Stimulated activated CD8-positive, alpha-beta memory T cell treated with anti-CD3 and anti-CD28 coated beads, Interleukin-2, amount 100 ng/mL, for 1 hour (primary cell): ENCODE results near the gene CRP.
"Not testable (repeated sequence)": the region's sequence is repeated elsewhere in the genome, so short reads cannot be mapped to it uniquely, and the experiment has no call there.

Source experiments
- DNase-seq, 2 donors: peaks; one replicate each; pipeline ENCODE4 v3.0.0-alpha.2; 2020; ENCODE audit warnings: low read depth in 2 of 2

Gene CRP

GRCh38 chr1:159714529-159714928 lies at the start of gene CRP:
CRP (minus strand) TSS chr1:159714589; CDS start chr1:159714485, 104 bp downstream.
- DNase-seq = no peak

- no peak for DNase-seq
Observed at GRCh38 chr1:159763686-159764085, 49.3 kb upstream of the CRP start.

- DNase-seq = no peak
Observed at GRCh38 chr1:159756397-159756796, 42.0 kb upstream of the CRP start.

DNA sequence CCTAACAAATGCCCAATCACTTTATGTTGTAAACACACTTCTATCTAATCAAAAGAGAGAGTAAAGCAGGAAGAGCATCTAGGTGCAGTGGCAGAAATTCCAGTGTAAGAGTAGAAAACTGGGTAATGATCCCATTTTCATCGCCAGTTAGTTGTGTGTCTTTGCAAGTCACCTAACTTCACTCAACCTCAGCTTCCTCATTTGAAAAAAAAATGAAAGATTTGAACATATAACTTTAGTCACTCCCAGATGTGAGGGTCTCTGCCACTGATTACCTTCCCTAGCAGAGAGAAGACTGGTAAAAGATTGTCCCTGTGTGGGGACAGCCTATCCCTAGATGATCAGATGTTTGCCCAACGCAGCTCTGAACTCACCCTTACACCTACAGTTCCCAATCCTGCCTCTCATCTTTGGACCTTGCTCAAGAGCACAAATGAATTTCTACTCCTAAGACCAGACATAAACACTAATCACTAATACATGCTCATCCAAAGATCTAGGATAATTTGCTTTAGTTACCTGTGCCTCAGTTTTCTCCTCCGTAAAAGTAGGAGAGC lies 41.1 kb upstream of the CRP start:
- DNase-seq = no peak

GRCh38 chr1:159753386-159753785 lies 39.0 kb upstream of the CRP start:
- DNase-seq = no peak

DNA sequence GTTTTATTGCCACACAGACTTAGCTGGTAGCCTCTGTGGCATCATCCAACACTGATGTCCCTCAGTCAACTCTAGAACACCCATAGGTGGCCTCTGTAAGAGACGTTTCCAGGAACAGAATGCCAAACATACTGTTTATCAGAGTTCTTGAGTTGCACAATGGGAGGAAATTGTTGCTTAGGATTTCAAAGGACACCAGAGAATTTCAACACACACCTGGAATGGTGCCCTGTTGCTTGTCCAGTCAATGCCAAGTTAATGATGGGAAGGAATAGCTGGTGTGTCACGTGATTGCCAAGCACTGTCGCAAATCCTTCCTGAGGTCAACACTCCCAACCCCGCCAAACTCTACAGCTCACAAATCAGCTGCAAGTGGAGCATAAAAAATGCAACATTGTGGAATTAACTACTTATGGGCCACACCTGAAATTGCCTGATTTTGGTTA lies 37.8 kb upstream of the CRP start:
- DNase-seq = no peak

DNA sequence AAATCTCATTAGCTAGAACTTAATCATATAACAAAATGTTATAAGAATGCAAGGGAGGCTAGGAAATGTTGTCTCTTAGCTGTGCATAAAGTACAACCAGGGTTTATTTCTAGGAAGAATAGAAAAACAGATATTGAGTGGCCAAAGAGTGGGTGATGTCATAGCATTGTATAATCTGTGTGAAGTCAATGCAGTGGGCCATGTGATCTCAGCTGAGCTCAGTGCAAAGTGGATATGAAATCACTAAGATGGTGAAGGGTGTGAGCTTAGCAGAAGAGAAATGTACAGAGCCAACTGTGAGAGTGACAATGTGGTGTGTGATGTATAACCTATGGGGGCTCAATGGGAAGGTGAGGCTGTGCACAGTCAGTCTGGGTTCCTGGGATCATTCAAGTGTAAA lies 36.6 kb upstream of the CRP start:
- no peak for DNase-seq

GRCh38 chr1:159750621-159751020 lies 36.2 kb upstream of the CRP start:
- DNase-seq = no peak

DNA sequence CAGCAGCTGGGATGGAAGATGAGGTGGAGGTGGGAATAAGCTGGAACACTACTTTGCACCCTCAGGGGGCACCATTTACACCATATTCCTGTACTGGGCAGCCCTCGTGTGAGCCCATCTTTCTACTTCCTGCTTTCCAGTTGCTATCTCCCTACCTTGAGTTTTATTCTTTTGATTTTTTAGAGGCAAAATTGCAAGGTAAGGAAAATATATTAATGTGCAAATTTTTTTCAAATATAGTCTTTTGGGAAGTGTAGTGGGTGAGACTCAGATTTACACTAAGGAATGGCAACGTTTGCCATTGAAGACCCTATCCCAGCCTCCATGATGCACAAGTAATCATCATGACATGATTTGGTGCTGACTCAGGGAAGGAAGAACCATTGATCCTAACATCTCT lies 35.2 kb upstream of the CRP start:
- no peak for DNase-seq

DNA sequence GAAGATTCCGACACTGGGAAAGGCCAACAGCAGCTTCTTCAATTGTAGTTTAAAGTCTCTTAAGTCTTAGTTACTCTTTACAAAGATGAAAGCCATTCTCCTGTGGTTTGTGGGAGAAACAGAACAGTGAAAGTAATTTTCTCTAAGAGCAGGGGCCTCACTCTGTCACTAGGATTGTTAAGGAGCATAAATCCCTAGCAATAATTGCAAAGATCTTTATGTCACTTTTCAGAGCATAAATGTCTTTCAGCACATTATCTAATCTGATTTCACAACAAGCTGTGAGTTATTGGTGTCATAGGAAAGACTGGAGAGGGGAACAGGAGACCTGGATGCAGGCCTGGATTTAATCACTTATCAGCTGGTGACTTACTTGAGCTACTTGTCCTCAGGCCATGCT lies 34.0 kb upstream of the CRP start:
- no peak for DNase-seq

DNA sequence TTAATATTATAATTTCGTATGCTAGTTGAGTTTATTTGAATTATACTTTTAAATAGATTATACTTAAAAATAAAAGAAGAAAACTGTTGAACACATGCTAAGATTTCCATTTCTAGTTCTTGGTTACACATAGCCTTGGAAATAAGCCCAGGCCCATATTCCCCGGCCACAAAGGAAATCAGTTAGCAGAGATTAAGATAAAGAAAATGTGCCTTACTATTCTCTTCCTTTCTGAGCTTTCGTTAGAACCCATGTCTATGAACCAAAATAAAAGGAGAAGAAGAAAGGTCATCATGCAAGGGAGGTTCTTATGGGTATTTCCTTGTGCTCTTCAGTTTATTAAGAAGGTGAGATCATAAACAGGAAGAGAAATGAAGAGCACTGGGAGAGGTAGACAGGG lies 32.3 kb upstream of the CRP start:
- no peak for DNase-seq

GRCh38 chr1:159743651-159744410 lies 29.4 kb upstream of the CRP start:
- DNase-seq = no peak

DNA sequence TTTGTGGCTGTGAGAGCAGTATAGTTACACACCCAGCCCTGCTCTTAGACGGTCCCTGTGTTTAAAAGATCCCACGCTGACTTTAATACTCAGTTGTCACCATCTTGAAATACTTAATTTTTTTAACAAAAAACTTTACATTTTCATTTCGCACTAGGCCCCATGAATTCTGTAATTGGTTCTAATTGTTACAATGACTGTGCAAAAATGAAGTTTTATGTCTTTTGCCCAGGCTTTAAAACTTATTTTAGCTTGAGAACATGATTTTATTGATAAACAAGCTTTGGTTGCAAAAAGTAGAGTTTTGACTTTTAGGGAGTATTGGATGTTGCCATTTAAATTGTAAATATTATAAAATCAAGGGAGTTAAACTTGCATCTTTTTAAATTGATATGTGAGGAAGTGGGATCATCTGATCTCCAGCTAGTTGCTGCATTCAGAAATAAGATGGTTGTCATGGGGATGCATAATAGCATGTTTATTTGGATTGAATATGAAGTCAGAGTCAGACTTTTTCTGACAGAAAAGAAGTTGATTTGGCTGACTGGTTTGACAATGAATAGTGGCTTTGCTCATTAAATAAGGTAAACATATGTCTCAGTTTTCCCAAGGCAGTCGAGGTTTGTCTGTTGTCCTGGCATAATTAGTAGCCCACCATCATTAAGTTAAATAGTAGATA lies 23.0 kb upstream of the CRP start:
- DNase-seq = no peak

DNA sequence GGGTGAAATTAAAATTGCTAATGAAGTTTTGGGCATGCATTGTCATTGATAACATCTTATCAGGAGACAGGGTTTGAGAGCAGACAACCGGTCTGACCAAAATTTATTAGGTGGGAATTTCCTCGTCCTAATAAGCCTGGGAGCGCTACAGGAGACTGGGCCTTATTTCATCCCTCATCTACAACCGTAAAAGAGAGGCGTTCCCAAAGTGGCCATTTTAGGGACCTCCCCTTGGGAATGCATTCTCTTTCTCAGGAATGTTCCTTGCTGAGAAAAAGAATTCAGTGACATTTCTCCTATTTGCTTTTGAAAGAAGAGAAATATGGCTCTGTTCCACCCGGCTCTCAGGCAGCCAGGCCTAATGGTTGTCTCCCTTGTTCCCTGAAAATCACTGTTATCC lies 8.8 kb upstream of the CRP start:
- DNase-seq = not testable (repeated sequence)

- no peak for DNase-seq
Observed at GRCh38 chr1:159719990-159720389, 5.6 kb upstream of the CRP start.

DNA sequence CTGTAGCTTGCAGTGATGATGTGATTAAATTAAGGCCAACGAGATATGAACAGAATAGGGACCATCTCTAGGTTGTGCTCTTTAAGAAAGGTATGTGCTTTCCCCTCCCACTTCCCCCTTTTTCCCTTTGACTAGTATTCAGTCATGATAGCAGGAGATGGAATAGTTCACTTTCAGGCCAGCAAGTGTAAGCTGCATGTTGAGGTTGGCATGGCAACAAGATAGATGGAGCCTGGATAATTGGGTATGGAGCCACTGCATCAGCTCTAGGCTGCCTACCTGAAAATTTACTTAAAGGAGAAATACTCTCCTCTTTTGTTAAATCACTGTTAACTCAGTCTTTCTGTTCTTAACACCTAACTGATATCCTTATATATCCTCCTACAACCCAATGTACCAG lies 1.5 kb upstream of the CRP start:
- DNase-seq = no peak

DNA sequence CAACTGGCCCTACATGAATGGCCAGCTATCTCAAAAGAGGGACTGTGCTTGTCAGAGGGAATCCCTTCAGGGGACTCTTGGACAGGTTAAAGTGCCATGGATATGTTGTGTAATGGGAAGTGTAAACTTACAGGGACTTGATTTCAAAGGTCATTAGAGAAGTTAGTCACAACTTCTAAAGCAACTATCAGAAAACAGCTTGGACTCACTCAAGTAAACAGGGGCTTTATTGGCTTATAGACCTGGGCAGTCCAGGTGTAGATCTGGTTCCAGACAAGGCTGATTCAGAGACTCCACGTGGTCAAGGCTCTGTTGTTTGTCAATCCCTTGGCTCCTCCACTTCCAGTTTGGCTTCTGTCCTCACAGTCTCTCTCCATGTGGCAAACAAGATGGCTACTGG lies 2.3 kb downstream of the CRP start:
- no peak for DNase-seq

GRCh38 chr1:159707472-159708260 lies 6.7 kb downstream of the CRP start:
- no peak for DNase-seq

DNA sequence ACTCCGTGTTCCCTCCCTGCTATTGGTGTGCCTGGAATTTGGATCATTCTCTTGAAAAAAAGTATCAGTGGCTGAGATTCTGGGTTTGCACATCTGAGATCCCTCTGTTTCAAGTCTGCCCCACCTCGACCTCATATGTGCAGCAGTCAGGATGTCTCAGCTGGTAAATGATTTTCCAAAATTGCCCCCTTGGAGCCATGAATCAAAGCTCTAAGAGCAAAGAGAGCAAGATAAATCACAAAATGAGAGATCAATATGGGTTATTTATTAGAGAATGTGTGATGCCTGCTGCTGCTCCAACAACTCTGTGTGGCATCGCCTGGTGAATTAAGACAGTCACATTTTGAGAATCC lies 8.5 kb downstream of the CRP start:
- no peak for DNase-seq

DNA sequence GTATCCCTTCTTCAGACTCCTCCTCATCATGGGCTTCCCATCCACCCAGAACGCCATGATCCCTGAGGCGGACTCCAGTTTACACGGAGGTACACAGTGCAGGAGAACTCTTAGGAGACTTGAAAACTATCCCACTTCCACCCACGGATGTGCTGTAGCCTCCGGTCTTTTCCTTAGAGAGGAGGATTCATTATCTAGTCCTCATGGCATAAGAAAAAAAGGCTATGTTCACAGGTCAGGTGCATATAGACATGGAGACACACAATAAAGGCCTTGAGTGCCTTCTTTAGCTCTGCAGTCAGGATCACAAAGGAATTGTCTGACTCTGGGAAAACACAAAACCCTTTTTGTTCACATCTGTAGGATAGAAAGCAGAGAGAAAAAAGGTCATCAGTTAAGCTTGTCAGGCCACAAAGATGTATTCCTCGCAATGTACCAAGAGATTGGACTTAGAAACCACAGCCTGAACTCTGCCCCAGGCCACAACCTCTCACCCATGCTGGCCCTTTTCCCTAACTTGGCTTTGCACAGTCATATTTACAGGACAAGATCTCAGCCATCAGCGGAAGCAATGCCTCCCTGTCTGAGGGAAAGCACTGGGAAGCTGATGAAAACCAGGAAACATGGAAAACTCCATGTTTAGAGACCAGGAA lies 9.0 kb downstream of the CRP start:
- no peak for DNase-seq

DNA sequence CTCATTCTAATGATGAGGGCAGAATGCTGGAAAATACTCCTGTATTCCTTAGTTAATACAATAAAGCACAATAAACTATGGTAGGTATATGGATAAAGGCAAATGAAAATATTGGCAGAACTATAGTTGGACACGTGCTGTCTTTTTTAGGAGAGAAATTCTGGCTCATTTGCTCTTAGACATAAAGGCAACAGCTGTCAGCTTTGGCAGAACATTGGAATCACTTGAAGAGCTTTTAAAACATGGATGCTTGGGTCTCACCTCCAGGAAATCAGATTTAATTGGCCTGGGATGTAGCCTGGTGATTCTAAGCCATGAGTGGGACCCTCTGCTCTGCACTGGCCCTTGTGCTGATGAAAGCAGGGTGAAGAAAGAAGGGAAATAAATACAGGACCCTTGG lies 9.9 kb downstream of the CRP start:
- no peak for DNase-seq

GRCh38 chr1:159700312-159700711 lies 14.1 kb downstream of the CRP start:
- DNase-seq = no peak
